AG04450 (cell line): ENCODE data around the gene CFAP58. TPM values are rescaled to one million over a fixed set of nuclear protein-coding genes. Genes with fewer than 3 reads are reported as not detected.
"Not testable (repeated sequence)": the region's sequence is repeated elsewhere in the genome, so short reads cannot be mapped to it uniquely, and the experiment has no call there.

Source experiments
- CTCF ChIA-PET: fragments of 300-600, 350-600 bp; formaldehyde crosslinking; extraction: SDS; loops from one replicate; lab custom pipeline; 2022; ENCODE audit warnings: antibody characterized with exemption, inconsistent platforms; lab: Charles Lee
- POLR2A ChIA-PET: fragments of 350-600 bp; formaldehyde crosslinking; extraction: SDS; loops from one replicate; lab custom pipeline; 2021; ENCODE audit warnings: antibody characterized with exemption, inconsistent platforms; lab: Yijun Ruan, JAX
- DNase-seq: peaks from one replicate; pipeline ENCODE4 v3.0.0-alpha.2; 2011; ENCODE audit warnings: low read depth, low spot score
- H3K27ac ChIP-seq: one replicate; pipeline ENCODE4 v1.5.1; 2012; ENCODE audit warnings: low read depth, low read length, control low read depth
- H3K27me3 ChIP-seq: one replicate; pipeline ENCODE4 v1.6.0; 2012; ENCODE audit warnings: low read length; ENCODE audit not compliant: control insufficient read depth, insufficient read depth
- H3K4me3 ChIP-seq: 2 replicates; pipeline ENCODE4 v1.5.1; 2011; ENCODE audit warnings: mild to moderate bottlenecking, low read depth, low read length, control low read depth
- H3K9me3 ChIP-seq: 2 replicates; pipeline ENCODE4 v1.5.1; 2012; ENCODE audit warnings: low read length; ENCODE audit not compliant: control insufficient read depth, insufficient read depth
- CTCF ChIP-seq: IDR thresholded peaks from 2 replicates; pipeline ENCODE4 v1.5.1; 2011; ENCODE audit warnings: low read depth, low read length, control low read depth, inconsistent platforms
- polyA plus RNA-seq: library from polyadenylated mRNA; depleted of rRNA; stranded (reverse); fragments of >200 nt; gene quantifications from 2 replicates; pipeline ENCODE4 v1.2.3, GENCODE V29; 2011

Gene CFAP58
- polyA plus RNA-seq, 1 experiment: 0.51 TPM

DNA sequence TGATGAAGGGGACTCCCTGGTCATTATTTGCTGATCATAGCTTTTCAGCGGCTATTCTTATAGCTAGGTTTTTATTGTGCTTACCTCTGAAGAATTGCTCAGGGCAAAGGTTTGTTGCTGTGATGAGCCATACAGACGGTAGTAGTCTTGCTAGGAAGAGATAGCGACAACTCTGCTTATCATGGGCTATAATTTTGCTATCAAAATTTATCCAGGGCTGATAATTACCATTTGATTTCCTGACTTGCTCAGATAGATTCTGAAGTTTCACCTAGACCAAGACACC, 103.9 kb downstream of the CFAP58 start:
- CTCF ChIA-PET: interaction anchor here (0.7 to 1.0 kb wide), 2 partner anchors 12 to 123 kb away, joined by 3 to 4 read pairs; no protein-coding TSS in a partner anchor
- DNase-seq: no peak
- H3K27me3 ChIP-seq: no peaks in the 10 kb centered on the region
- TF ChIP-seq CTCF: no peak
- H3K9me3 ChIP-seq: no peaks in the 10 kb centered on the region
- POLR2A ChIA-PET: no interaction called here
- no peak overlapping the region for H3K27ac ChIP-seq
- H3K4me3 ChIP-seq: no peak overlapping the region

GRCh38 chr10:104465575-104465974, 111.9 kb downstream of the CFAP58 start:
- H3K27ac ChIP-seq, CTCF ChIA-PET, H3K27me3 ChIP-seq, POLR2A ChIA-PET, H3K9me3 ChIP-seq, DNase-seq, H3K4me3 ChIP-seq: not testable (repeated sequence)

DNA sequence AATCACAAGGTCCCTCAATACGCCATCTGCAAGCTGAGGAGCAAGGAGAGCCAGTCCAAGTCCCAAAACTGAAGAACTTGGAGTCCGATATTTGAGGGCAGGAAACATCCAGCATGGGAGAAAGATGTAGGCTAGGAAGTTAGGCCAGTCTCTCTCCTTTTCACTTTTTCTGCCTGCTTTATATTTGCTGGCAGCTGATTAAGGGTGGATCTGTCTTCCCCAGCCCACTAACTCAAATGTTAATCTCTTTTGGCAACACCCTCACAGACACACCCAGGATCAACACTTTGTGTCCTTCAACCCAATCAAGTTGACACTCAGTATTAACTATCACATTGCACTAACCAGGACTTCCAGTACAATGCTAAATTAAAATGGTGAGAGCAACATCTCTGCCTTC, 115.2 kb downstream of the CFAP58 start:
- POLR2A ChIA-PET, CTCF ChIA-PET, H3K27me3 ChIP-seq, H3K4me3 ChIP-seq, DNase-seq, H3K9me3 ChIP-seq, H3K27ac ChIP-seq: not testable (repeated sequence)

DNA sequence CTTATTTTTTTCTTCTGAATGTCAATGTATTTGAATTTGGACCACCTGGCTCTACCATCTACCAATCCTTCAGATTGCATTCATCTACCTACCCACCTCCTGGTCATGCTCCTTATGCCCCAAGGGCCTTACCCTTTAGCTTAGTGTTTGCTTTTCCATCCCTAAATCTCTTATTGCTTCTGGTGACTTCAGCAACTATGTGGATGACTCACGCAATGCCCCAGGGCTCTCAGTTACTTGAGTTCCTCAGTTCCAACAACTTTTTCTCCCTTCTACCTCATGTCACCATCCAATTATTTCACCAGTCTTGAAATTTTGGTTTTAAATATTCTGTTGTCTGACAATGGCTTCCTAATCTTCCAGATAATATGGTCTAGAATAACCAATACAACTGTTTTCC, 118.9 kb downstream of the CFAP58 start:
- no peak overlapping the region for H3K4me3 ChIP-seq
- DNase-seq: no peak
- H3K27me3 ChIP-seq: no peaks in the 10 kb centered on the region
- no peaks in the 10 kb centered on the region for H3K9me3 ChIP-seq
- ChIA-PET CTCF (no interaction called here), POLR2A (no interaction called here)
- TF ChIP-seq CTCF: no peak
- H3K27ac ChIP-seq: no peak overlapping the region

GRCh38 chr10:104472957-104473745, 119.5 kb downstream of the CFAP58 start:
- CTCF ChIA-PET: no interaction called here
- TF ChIP-seq CTCF: no peak

DNA sequence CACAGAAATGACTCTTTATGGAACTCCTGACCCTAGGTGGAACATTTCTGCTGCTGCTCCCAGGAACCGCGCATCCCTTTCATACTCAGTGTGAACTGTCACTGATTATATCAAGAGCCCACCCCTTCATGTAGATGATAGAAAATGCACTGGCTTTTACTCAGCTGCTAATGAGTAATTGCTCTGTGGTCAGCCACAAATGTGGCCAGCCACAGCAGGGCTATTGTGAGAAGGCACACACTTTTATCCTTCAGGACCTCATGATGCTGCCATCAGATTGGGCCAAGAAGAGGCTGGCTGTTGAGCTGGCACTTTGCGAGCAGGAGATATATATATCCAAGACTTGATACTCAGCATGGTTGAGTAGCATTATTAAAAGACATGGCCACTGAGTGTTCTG, 124.7 kb downstream of the CFAP58 start:
- POLR2A ChIA-PET: no interaction called here
- H3K27ac ChIP-seq: no peak overlapping the region
- H3K27me3 ChIP-seq: no peaks in the 10 kb centered on the region
- CTCF ChIA-PET: interaction anchor here (0.6 kb wide), 1 partner anchor 95 kb away, joined by 3 read pairs; no protein-coding TSS in a partner anchor
- H3K4me3 ChIP-seq: no peak overlapping the region
- no peaks in the 10 kb centered on the region for H3K9me3 ChIP-seq
- no peak for DNase-seq
- no peak for TF ChIP-seq CTCF

More at GRCh38 chr10:104472957-104473745, 119.5 kb downstream of the CFAP58 start:
- H3K4me3 ChIP-seq: no peak overlapping the region
- no peak overlapping the region for H3K27ac ChIP-seq
- H3K9me3 ChIP-seq: no peaks in the 10 kb centered on the region
- POLR2A ChIA-PET: no interaction called here
- no peak for DNase-seq
- no peaks in the 10 kb centered on the region for H3K27me3 ChIP-seq
